Measurements from ENCODE around the gene MANBA. TPM values are rescaled to one million over a fixed set of nuclear protein-coding genes. Genes with fewer than 3 reads are reported as not detected.

MANBA gene
- total RNA-seq, 2 experiments from 2014 or later, result 16.9 to 18.2 TPM

- peaks cover 3% of the 10 kb centered on the region for H3K9me3 Mint-ChIP-seq
Observed at GRCh38 chr4:102775805-102776204, 15.0 kb upstream of the MANBA start.

DNA sequence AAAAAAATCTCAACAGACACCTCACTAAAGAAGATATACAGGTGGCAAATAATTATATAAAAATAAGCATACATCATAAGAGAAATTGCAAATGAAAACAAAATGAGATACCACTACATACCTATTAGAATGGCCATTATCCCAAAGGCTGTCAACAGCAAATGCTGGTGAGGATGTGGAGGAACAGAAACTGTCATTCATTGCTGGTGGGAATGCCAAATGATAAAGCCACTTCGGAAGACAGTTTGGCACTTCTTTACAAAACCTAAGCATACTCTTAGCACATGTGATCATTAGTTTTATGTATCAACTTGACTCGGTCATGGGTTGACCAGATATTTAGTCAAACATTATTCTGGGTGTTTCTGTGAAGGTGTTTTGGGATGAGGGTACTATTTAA lies 13.5 kb upstream of the MANBA start:
- Mint-ChIP-seq H3K4me3 (no peak overlapping the region), H3K27me3 (peaks cover 4% of the 10 kb centered on the region), H3K9me3 (peaks cover 3% of the 10 kb centered on the region), H3K36me3 (ENCODE audit: low read depth) (no peaks in the 10 kb centered on the region), H3K4me1 (ENCODE audit: low read depth) (no peaks in the 10 kb centered on the region), H3K27ac (no peak overlapping the region)
- DNase-seq, result no peak
- ChIA-PET POLR2A (interaction anchor here (1.0 kb wide), 1 partner anchor 13 kb away, joined by 4 read pairs; the partner anchor contains the start of gene MANBA), CTCF (no interaction called here)
- H3K4me3 ChIP-seq (ENCODE audit: low read length), result no peak overlapping the region
- intact Hi-C loops (cut with DNase I, micrococcal nuclease), result no loop called here
- no peak overlapping the region for H3K27ac ChIP-seq (ENCODE audit: low read depth in 1 of 2, low read length in 2 of 2)
- no peak for ATAC-seq (ENCODE audit: poor library complexity)
- no peaks in the 10 kb centered on the region for H3K4me1 ChIP-seq (ENCODE audit: insufficient read depth, low read length)
- H3K27me3 ChIP-seq (ENCODE audit: control insufficient read depth in 1 of 2, insufficient read depth in 2 of 2, low read length in 2 of 2), result peaks cover 0 to 2% of the 10 kb centered on the region in 2 experiments
- peaks cover 0 to 4% of the 10 kb centered on the region in 2 experiments for H3K9me3 ChIP-seq (ENCODE audit: control insufficient read depth in 1 of 2, insufficient read depth in 1 of 2, low read length in 2 of 2)
- no peaks in the 10 kb centered on the region for H3K36me3 ChIP-seq (ENCODE audit: insufficient read depth, low read length)
- no peak for TF ChIP-seq CTCF (IDR thresholded peaks at IDR 0.05)

More at GRCh38 chr4:102775805-102776204, 15.0 kb upstream of the MANBA start:
- Mint-ChIP-seq H3K27me3 (peaks cover 4% of the 10 kb centered on the region), H3K27ac (no peak overlapping the region), H3K36me3 (ENCODE audit: low read depth) (no peaks in the 10 kb centered on the region), H3K4me1 (ENCODE audit: low read depth) (no peaks in the 10 kb centered on the region), H3K4me3 (no peak overlapping the region)
- ATAC-seq (ENCODE audit: poor library complexity) (no peak), DNase-seq (no peak)
- intact Hi-C loops (cut with DNase I, micrococcal nuclease), result no loop called here
- TF ChIP-seq CTCF (IDR thresholded peaks at IDR 0.05), result no peak
- Histone ChIP-seq H3K36me3 (ENCODE audit: insufficient read depth, low read length) (no peaks in the 10 kb centered on the region), H3K9me3 (ENCODE audit: control insufficient read depth in 1 of 2, insufficient read depth in 1 of 2, low read length in 2 of 2) (peaks cover 0 to 4% of the 10 kb centered on the region in 2 experiments), H3K27ac (ENCODE audit: low read depth in 1 of 2, low read length in 2 of 2) (no peak overlapping the region), H3K4me3 (ENCODE audit: low read length) (no peak overlapping the region), H3K4me1 (ENCODE audit: insufficient read depth, low read length) (no peaks in the 10 kb centered on the region), H3K27me3 (ENCODE audit: control insufficient read depth in 1 of 2, insufficient read depth in 2 of 2, low read length in 2 of 2) (peaks cover 0 to 2% of the 10 kb centered on the region in 2 experiments)
- POLR2A ChIA-PET, result no interaction called here
- CTCF ChIA-PET, result no interaction called here

DNA sequence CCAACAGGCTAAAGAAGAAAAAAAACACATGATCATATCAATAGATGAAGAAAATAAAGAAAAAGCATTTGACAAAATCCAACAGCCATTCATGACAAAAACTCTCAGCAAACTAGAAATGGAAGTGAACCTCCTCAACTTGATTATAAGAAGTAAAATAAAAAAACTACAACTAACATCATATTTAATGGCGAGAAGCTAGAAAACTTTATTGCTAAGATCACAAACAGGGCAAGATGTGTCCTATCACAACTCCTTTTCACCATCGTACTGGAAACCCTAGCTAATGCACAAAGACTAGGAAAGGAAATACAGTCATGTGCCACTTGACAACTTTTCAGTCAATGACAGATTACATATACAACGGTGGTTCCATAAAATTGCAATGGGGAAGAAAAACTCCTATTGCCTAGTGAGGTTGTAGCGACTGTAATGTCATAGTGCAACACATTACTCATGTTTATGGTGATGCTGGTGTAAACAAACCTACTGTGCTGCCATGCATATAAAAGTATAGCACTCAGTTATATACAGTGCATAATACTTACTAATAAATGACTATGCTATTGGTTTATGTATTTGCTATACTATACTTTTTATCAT lies 12.1 kb upstream of the MANBA start:
- H3K36me3 ChIP-seq (ENCODE audit: insufficient read depth, low read length), result no peaks in the 10 kb centered on the region
- no peak overlapping the region for H3K27ac Mint-ChIP-seq
- H3K27me3 ChIP-seq (ENCODE audit: control insufficient read depth in 1 of 2, insufficient read depth in 2 of 2, low read length in 2 of 2), result no peaks in the 10 kb centered on the region
- no peaks in the 10 kb centered on the region for H3K4me1 Mint-ChIP-seq (ENCODE audit: low read depth)
- ATAC-seq (ENCODE audit: poor library complexity) (no peak), DNase-seq (no peak)
- H3K9me3 Mint-ChIP-seq, result peaks cover 3% of the 10 kb centered on the region
- H3K36me3 Mint-ChIP-seq (ENCODE audit: low read depth), result no peaks in the 10 kb centered on the region
- H3K4me3 ChIP-seq (ENCODE audit: low read length), result no peak overlapping the region
- no peaks in the 10 kb centered on the region for H3K9me3 ChIP-seq (ENCODE audit: control insufficient read depth in 1 of 2, insufficient read depth in 1 of 2, low read length in 2 of 2)
- ChIA-PET POLR2A (no interaction called here), CTCF (no interaction called here)
- H3K27ac ChIP-seq (ENCODE audit: low read depth in 1 of 2, low read length in 2 of 2), result no peak overlapping the region
- H3K4me1 ChIP-seq (ENCODE audit: insufficient read depth, low read length), result no peaks in the 10 kb centered on the region
- peaks cover 4% of the 10 kb centered on the region for H3K27me3 Mint-ChIP-seq
- no peak for TF ChIP-seq CTCF (IDR thresholded peaks at IDR 0.05)
- intact Hi-C loops (cut with DNase I, micrococcal nuclease), result no loop called here
- H3K4me3 Mint-ChIP-seq, result no peak overlapping the region

All from CD4-positive, alpha-beta T cell (primary cell).